ENCODE data around the gene IFT52.

Gene IFT52

GRCh38 chr20:43568706-43569105 lies 22.0 kb upstream of the IFT52 start:
- no peak for TF ChIP-seq CTCF (IDR thresholded peaks at IDR 0.05; ENCODE audit: low read depth, low read length)
- DNase-seq (ENCODE audit: extremely low read depth, low read depth) = no peak

GRCh38 chr20:43569282-43569681 lies 21.5 kb upstream of the IFT52 start:
- DNase-seq (ENCODE audit: extremely low read depth, low read depth) = no peak
- no peak for TF ChIP-seq CTCF (IDR thresholded peaks at IDR 0.05; ENCODE audit: low read depth, low read length)

- DNase-seq (ENCODE audit: extremely low read depth, low read depth) = no peak
- no peak for TF ChIP-seq CTCF (IDR thresholded peaks at IDR 0.05; ENCODE audit: low read depth, low read length)
Measured at GRCh38 chr20:43570496-43570895, 20.2 kb upstream of the IFT52 start.

GRCh38 chr20:43571310-43571709 lies 19.4 kb upstream of the IFT52 start:
- TF ChIP-seq CTCF (IDR thresholded peaks at IDR 0.05; ENCODE audit: low read depth, low read length) = no peak
- no peak for DNase-seq (ENCODE audit: extremely low read depth, low read depth)

GRCh38 chr20:43571771-43572170 lies 19.0 kb upstream of the IFT52 start:
- no peak for DNase-seq (ENCODE audit: extremely low read depth, low read depth)
- TF ChIP-seq CTCF (IDR thresholded peaks at IDR 0.05; ENCODE audit: low read depth, low read length) = no peak

GRCh38 chr20:43572891-43573290 lies 17.8 kb upstream of the IFT52 start:
- no peak for TF ChIP-seq CTCF (IDR thresholded peaks at IDR 0.05; ENCODE audit: low read depth, low read length)
- no peak for DNase-seq (ENCODE audit: extremely low read depth, low read depth)

- DNase-seq (ENCODE audit: extremely low read depth, low read depth) = no peak
- no peak for TF ChIP-seq CTCF (IDR thresholded peaks at IDR 0.05; ENCODE audit: low read depth, low read length)
Measured at GRCh38 chr20:43576108-43576507, 14.6 kb upstream of the IFT52 start.

All from AG09319 (cell line).